GM18508 (cell line): ENCODE results near the gene NOL4L.

Experiments
- ATAC-seq: cut with Tn5 transposase; IDR thresholded peaks from one replicate; pipeline ENCODE4 v1.9.1; 2021; ENCODE audit warnings: moderate number of reproducible peaks; ENCODE audit not compliant: insufficient read depth, unreplicated experiment

NOL4L gene

DNA sequence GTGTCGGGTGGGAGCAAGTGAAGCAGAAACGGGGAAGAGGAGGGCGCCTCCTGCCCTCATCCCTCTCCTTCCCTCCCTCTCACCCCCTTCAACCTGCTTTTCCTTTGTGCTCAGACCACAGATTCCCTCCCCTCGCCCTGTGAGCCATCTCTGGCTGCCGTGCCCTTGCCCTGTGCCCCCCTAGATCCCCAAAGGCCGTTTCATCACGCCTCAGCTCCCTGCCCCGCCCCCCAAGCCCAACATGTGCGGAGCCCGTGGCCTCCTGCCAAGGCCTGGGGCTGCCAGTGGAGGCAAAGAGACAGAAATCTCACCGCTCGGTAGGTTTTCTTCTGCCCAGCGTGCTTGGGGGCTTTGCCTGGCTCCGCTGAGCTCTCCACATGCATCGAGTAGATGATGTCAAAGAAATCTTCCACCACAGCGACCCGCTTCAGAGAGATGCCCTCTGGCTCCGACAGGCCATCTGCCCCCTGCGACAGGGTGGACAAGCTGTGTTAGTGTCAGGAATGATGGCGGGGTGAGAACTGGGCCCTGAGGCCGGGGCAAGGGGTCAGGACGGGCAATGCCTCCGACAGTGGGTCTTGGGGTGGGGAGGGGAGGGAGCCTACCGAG is 57.6 kb downstream of the NOL4L start:
- no peak for ATAC-seq

- no peak for ATAC-seq
Observed at GRCh38 chr20:32527052-32527446, 58.1 kb downstream of the NOL4L start.

DNA sequence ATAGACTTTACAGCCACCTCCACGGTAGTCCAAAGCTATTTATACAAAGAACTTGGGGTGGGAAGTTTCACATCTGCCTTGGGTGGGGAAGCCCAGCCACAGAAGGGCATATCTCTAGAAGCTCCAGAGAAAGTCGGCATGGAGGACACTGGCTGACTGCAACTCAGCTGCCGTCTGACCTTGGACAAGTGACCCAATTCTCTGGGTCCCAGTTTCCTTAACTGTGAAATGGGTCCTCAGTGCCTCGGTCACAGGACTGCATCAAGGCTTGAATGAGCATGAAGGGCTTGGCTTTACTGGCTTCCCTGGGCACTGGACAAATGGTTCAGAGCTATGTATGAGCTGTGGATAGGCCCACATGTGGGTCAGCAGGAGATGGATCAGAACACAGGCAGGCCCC is 58.6 kb downstream of the NOL4L start:
- ATAC-seq = no peak

DNA sequence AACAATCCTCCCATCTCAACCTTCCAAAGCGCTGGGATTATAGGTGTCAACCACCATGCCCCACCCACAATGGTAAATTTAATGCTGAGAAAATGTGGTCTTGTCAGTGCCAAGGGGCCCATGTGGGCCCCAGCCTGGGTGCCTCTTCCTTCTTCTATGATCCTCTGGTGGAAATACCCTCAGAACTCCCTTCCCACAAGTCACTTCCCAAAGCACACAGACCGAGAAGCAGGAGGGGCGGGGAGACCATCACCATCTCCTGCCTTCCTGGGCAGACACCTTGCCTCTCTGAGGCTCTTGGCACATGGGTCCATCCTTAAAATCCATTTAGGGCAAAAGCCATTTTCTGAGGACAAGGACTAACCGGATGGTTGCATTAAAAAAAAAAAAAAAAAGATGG is 59.0 kb downstream of the NOL4L start:
- no peak for ATAC-seq

GRCh38 chr20:32524829-32525501 is 60.2 kb downstream of the NOL4L start:
- no peak for ATAC-seq

DNA sequence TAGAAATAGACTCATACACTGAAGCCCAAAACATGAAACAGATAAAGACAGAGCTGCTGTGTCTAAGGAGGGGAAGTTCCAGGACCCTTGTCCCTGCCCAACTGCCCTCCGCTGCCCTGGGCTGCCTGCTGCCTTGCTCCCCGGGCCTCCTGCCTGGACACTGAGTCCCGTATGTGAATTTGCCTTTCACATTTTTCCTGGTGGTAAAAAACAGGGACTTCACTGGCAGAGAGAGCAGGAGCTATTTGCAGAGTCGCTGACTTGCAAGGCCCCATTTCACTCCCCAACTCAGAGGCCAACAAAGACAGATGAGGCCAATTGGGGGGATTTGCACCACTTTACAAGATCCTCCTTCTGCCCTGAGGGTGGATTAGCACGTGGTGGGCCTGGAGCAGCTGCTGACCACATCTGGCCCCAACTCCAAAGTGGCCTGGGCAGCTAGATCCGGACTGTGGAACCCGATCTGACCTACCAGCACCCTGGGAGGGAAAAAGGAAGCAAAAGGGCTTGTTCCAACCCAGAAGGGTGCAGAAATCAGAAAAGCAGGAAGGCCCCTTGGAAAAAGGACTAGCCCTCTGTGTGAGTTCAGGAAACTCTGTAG is 61.4 kb downstream of the NOL4L start:
- ATAC-seq = no peak

- no peak for ATAC-seq
Observed at GRCh38 chr20:32522776-32523612, 62.1 kb downstream of the NOL4L start.

DNA sequence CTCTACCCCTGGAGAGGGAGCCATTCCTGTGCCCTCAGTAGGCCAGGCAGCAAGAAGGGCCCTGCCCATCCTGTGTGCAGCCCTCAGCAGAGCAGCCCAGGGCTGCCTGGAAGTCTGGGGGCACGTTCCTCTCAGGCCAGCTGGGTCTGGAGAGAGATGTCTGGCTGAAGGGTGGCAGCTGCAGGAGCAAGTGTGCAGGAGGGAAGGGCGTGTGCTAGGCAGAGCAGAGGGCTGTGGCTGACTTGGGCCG is 62.7 kb downstream of the NOL4L start:
- no peak for ATAC-seq

DNA sequence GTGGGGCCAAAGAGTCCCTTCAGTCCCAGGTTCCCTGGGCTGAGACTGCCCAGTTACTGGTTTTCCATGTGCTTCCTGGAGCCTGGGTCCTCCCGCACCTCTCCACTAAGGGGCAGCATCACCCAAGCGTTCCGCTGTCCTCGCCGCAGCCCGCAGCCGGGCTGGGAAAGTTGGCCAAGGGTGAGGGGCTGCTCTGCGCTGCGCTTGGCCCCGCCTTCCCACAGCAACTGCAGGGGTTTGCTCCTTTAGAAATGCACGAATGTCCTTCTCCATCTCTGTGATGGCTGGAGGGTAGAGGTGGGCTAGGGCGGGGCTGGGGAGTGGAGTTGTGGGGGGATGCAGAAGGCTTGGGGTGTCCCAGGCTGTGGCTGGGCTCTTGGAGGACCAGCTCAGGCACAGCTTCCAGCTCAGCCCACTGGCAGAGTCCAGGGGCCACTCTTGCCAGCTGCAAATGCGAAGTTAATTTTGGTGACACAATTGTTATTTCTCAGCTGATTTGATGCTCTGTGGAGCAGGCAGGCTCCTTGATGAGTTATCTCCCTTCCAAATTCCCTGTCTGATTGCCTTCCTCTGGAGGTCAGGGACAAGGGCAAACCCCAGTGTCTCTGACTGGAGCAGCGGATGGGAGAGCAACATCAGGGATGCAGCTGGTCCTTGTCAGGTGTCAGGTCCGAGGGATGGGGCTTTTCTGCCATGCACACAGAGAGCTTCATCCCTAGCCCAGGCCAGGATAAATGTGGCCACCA is 63.2 kb downstream of the NOL4L start:
- no peak for ATAC-seq

DNA sequence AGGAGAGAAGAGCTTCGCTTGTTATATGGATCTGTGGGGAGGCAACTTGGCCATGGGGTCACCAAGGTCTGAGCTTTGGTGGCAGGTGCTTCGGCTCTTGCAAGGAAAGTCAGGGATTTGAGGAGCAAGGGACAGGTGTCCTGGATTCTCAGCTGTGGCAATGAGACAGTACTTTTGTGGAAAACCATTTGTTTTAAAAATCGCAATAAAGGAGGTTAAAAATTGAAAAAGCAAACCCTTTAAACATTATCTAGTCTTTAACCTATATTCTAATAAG is 64.3 kb downstream of the NOL4L start:
- ATAC-seq = no peak

GRCh38 chr20:32519381-32519730 is 65.8 kb downstream of the NOL4L start:
- ATAC-seq = no peak

DNA sequence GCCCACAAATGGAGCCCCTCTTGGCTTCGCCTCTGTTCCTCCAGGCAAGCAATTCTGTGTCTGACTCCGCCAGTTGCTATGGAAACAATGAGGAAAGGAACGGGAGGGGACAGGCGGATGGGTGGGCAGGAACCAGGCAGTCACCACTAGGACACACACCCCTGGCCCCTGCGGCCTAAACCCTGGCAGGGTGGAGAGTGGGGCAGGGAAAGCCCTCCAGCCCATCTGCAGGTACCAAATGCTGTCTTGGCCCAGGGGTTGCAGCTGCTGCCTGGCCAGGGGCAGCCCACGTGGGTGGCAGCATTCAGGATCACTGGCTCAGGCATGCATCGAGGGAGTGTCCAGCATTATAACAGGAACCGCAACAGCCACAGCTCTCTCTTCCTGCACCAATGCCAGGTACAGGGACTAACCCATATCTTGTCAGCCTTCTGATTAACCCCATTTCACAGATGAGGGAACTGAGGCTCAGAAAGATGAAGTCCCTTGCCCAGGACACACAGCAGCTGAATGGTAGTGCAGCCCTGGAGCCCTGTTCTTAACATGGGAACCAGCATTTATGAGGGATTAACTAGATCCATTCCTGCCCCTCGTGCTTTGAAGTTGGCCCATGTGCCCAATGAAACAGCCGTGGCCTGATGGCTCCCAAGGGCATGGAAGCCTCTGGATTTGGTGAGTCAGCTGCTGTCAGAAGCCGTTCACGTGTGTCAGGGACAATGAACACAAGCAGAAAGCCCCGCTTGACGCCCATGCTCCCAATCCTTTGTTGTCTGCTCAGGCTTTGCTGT is 66.3 kb downstream of the NOL4L start:
- no peak for ATAC-seq

- ATAC-seq = no peak
Observed at GRCh38 chr20:32517914-32518592, 67.1 kb downstream of the NOL4L start.

DNA sequence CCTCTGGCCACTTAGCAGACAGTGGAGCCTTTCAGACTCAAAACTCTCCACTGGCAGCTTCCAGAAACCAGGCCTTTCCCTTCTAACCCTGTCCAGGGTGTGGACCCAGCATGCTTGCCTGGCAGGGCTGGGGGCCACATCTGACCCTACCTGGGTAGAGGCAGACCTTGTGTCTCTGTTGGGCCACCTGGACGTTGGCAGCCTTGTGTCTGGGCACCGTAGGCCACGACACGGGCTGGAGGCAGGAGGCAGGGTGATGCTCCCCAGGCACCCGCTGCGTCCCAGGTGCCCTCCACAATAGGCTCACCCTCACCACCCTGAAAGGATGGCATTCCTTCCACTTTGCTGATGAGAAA is 67.6 kb downstream of the NOL4L start:
- no peak for ATAC-seq

DNA sequence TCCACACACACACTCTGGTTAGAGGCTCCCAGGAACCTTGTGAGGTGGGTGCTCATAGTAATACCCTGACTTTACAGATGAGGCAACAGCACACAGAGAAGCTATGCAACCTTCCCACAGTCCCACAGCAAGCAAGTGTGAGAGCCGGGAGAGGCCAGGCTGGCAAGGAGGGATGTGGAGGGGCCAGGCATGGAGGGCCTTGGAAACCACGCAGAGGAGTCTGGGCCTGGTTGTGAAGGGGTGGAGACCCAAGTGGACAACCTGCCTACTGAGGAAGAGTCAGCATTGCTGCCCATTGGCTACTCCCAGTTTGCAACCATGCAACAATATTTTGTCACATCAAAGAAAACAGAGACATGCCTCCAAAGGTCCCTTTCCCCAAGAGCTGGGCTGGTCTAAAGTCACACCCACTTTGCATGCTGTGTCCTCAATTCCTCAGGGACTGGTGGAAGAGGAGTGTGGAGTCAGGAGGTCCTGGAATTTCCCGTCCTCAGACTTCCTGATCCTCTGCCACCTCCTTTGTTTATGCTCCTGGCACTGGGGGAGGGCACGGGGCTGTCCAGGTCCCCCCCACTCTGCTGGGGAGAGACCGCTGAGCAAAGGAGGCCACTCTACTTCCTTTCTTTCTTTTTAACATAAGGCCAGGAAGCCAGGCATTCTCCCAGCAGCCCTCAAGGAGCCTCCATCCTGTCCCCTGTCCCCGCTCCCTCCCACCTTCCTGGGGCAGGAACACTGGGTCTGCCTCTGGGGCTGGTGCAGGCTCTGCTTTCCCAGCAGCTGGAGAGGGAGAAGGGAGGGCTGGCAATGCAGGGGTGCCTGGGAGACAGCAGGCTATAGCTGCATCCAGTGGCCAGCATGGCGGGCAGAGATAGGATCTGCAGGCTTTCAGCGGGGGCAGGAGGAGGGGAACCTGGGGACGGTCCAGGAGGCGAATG is 68.3 kb downstream of the NOL4L start:
- ATAC-seq = no peak

DNA sequence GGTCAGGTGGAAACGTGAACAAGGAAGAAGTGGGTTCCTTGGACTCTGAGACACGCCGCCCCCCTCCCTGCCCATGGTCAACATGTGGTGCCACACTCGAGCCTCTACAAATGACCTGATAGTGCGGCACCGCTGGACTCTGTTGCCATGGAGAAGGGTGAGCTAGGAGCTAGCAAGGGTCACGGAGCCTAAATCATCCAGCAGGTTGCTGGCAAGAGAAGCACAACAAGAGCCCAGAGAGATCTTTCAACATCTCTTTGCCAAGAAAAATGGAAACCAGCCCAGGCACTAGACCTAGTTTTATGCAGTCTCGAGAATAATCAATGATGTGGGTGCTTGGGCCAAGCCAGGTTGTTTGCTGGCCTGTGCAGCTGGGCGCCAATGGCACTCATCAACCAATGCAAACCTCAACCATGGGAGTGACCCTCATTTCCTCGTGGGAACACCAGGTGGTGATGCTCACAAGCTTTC is 69.5 kb downstream of the NOL4L start:
- no peak for ATAC-seq

DNA sequence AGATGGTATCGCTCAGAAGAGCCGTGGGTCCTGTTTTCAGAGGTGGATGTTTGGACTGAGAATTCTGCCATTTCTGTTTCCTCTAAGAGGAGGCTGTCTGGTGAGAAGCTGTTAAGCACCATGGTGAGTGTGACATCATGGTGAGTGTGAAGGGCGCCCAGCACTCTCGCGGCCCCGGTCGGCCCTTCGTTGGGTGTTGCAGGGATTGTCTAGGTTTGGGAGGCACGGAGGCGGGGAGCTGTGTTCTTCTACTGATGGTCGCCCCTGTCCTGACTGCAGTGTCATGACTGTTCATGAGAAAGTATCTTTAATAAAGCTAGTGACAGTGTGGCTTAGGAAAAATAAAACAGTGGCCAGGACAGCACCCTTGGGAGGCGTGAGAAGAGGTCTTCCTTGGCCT is 70.4 kb downstream of the NOL4L start:
- ATAC-seq = no peak

GRCh38 chr20:32513031-32513866 is 71.9 kb downstream of the NOL4L start:
- no peak for ATAC-seq
